GM10847 (cell line): Measurements from ENCODE around the gene ARID1B.

ENCODE experiments used
- POLR2A ChIP-seq: IDR thresholded peaks from 2 replicates; pipeline ENCODE4 v1.6.1; 2011; ENCODE audit not compliant: insufficient read length; ENCODE audit errors: extremely low read depth

Gene ARID1B

GRCh38 chr6:156989159-156989806 is 212.1 kb downstream of the ARID1B start:
- TF ChIP-seq POLR2A = no peak

- TF ChIP-seq POLR2A = no peak
These were observed 215.0 kb downstream of the ARID1B start for GRCh38 chr6:156992020-156992804.

- TF ChIP-seq POLR2A = no peak
These were observed 216.5 kb downstream of the ARID1B start for GRCh38 chr6:156993713-156994112.

- TF ChIP-seq POLR2A = no peak
These were observed 217.3 kb downstream of the ARID1B start for GRCh38 chr6:156994215-156995076.

GRCh38 chr6:156995502-156995901 is 218.3 kb downstream of the ARID1B start:
- TF ChIP-seq POLR2A = no peak

- TF ChIP-seq POLR2A = no peak
These were observed 219.1 kb downstream of the ARID1B start for GRCh38 chr6:156996265-156996664.

- TF ChIP-seq POLR2A = no peak
These were observed 221.7 kb downstream of the ARID1B start for GRCh38 chr6:156998794-156999330.

- no peak for TF ChIP-seq POLR2A
These were observed 222.6 kb downstream of the ARID1B start for GRCh38 chr6:156999762-157000161.

GRCh38 chr6:157001716-157002115 is 224.5 kb downstream of the ARID1B start:
- no peak for TF ChIP-seq POLR2A

- TF ChIP-seq POLR2A = no peak
These were observed 225.6 kb downstream of the ARID1B start for GRCh38 chr6:157002774-157003173.

GRCh38 chr6:157005940-157006339 is 228.8 kb downstream of the ARID1B start:
- no peak for TF ChIP-seq POLR2A

GRCh38 chr6:157008568-157008967 is 231.4 kb downstream of the ARID1B start:
- no peak for TF ChIP-seq POLR2A

GRCh38 chr6:157012355-157012754 is 235.2 kb downstream of the ARID1B start:
- no peak for TF ChIP-seq POLR2A

GRCh38 chr6:157013649-157014304 is 236.6 kb downstream of the ARID1B start:
- TF ChIP-seq POLR2A = no peak

- TF ChIP-seq POLR2A = no peak
These were observed 237.7 kb downstream of the ARID1B start for GRCh38 chr6:157014871-157015270.

- no peak for TF ChIP-seq POLR2A
These were observed 239.8 kb downstream of the ARID1B start for GRCh38 chr6:157017022-157017421.

GRCh38 chr6:157017861-157018260 is 240.7 kb downstream of the ARID1B start:
- TF ChIP-seq POLR2A = no peak
